ENCODE data around the gene ZNF155. TPM values are rescaled to one million over a fixed set of nuclear protein-coding genes. Genes with fewer than 3 reads are reported as not detected.

ZNF155 gene
- total RNA-seq = 8.1 and 8.9 TPM in 2 replicates
- long read RNA-seq, transcript ZNF155-201 (5 exons, 2,596 nt) = major isoform, 35 of 62 reads
- long read RNA-seq, partial matches to known transcripts = 6 of 62 reads
- long read RNA-seq, other reads (novel, unspliced or antisense) = 11 of 62 reads

GRCh38 chr19:43983912-43984686 lies at the start of gene ZNF155:
Gene ZNF155, plus strand, starts transcription at chr19:43984188. Its CDS starts 4,356 bp downstream, at chr19:43988544.
- Mint-ChIP-seq H3K4me3 (ENCODE audit: unreplicated experiment) (peak within 1 kb of the TSS; percentile 98), H3K4me1 (ENCODE audit: unreplicated experiment) (peaks cover 11% of the 10 kb centered on the region), H3K27me3 (ENCODE audit: unreplicated experiment) (no peaks in the 10 kb centered on the region), H3K36me3 (ENCODE audit: unreplicated experiment) (peaks cover 25% of the 10 kb centered on the region), H3K9me3 (ENCODE audit: unreplicated experiment) (peaks cover 37% of the 10 kb centered on the region), H3K27ac (ENCODE audit: unreplicated experiment) (peak within 1 kb of the TSS; percentile 98)
- no peak for TF ChIP-seq CTCF (IDR thresholded peaks at IDR 0.05)
- DNase-seq (ENCODE audit: extremely low spot score, unreplicated experiment) = peak; percentile 92

DNA sequence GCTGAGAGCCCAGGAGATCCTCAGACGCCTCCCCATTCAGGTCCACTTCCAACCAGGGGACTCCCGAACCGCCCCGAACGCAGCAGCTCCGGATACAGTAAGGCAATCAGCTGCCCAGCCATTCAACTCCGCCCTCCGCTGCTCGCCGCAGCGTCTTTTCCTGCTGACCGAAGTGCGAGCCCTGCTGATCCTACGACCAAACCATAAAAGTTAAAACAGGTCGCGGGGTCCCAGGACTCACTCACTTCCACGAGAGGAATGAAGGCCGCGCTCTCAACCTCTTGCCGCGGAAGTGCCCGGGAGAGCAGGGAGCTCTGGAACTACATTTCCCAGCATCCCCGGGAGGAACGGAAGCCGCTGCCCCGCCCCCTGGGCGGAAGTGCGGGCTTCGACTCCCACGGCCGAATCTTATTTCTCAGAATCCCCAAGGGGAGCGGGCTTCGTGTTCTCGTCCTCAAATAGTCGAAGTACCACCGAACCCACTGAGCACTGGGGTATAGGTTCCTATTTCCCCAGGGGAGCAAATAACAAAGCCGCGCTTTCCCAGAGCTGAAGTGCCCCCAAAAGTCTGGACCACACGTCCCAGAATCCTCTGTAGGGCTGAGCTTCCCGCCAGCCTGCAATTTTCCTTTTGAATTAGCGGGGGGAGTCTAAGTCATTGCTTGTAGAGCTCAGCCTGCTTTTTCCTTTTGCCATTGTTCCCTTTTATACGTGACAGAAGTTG lies 48.8 kb upstream of the ZNF155 start, which contains the start of gene ZNF45:
Gene ZNF45 (minus strand): TSS at position 298 of the 724 bp plus-strand sequence. CDS start 13,097 bp downstream, outside the sequence.
- H3K27ac Mint-ChIP-seq (ENCODE audit: unreplicated experiment) = peak within 1 kb of the TSS; percentile 97
- peaks cover 5% of the 10 kb centered on the region for H3K27me3 Mint-ChIP-seq (ENCODE audit: unreplicated experiment)
- peak; percentile 93 for DNase-seq (ENCODE audit: extremely low spot score, unreplicated experiment)
- peaks cover 5% of the 10 kb centered on the region for H3K9me3 Mint-ChIP-seq (ENCODE audit: unreplicated experiment)
- peaks cover 9% of the 10 kb centered on the region for H3K4me1 Mint-ChIP-seq (ENCODE audit: unreplicated experiment)
- TF ChIP-seq CTCF (IDR thresholded peaks at IDR 0.05) = no peak
- H3K4me3 Mint-ChIP-seq (ENCODE audit: unreplicated experiment) = peak within 1 kb of the TSS; percentile 94
- peaks cover 18% of the 10 kb centered on the region for H3K36me3 Mint-ChIP-seq (ENCODE audit: unreplicated experiment)

DNA sequence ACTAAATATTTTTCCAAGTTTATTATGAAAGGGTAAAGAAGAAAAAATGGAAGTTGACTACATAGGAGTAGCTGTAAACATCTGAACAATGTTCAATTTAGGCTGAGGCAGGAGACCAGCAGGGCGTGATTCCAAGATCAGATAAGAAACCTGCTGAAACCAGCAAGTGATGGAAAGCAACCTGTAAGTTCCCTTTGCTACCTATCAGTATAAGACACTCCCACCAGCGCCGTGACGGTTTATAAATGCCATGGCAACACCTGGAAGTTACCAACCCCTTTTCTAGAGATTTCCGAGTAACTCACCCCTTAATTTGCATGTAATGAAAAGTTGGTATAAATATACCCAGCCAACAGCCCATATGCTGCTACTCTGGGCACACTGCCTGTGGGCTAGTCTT lies 47.8 kb upstream of the ZNF155 start:
- DNase-seq (ENCODE audit: extremely low spot score, unreplicated experiment) = no peak
- Mint-ChIP-seq H3K4me1 (ENCODE audit: unreplicated experiment) (peaks cover 9% of the 10 kb centered on the region), H3K27me3 (ENCODE audit: unreplicated experiment) (peaks cover 14% of the 10 kb centered on the region), H3K9me3 (ENCODE audit: unreplicated experiment) (peaks cover 7% of the 10 kb centered on the region), H3K36me3 (ENCODE audit: unreplicated experiment) (peaks cover 10% of the 10 kb centered on the region), H3K27ac (ENCODE audit: unreplicated experiment) (no peak overlapping the region), H3K4me3 (ENCODE audit: unreplicated experiment) (no peak overlapping the region)
- no peak for TF ChIP-seq CTCF (IDR thresholded peaks at IDR 0.05)

DNA sequence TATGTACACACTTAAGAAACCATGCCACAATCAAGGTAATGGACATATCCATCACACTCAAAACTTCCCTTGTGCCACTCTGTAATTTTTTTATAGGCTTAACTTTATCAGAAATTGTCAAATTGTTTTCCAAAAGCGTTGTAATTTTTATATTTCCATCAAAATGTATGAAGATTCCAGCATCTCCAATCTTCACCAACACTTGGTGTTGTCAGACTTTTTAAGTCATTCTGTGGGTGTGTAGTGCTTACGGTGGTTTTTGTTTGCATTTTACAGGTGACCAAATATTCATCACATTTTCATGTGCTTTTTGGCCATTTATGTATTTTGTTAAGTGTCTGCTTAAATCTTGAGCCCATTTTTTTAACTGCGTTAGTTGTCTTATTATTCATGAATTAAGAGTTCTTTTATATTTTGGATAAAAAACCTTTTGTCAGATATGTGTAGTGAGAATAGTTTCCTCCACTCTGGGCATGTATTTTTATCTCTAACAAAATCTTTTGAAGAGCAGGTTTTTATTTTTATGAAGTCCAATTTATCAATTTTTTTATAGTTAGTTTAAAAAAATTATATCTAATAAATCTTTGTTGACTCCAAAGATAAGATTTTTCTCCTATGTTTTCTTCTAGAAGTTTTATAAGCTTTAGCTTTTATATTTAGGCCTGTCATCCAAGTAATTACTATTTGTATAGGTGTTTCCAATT lies 44.3 kb upstream of the ZNF155 start:
- Mint-ChIP-seq H3K4me1 (ENCODE audit: unreplicated experiment) (no peaks in the 10 kb centered on the region), H3K9me3 (ENCODE audit: unreplicated experiment) (peaks cover 7% of the 10 kb centered on the region), H3K27me3 (ENCODE audit: unreplicated experiment) (peaks cover 39% of the 10 kb centered on the region), H3K4me3 (ENCODE audit: unreplicated experiment) (no peak overlapping the region), H3K27ac (ENCODE audit: unreplicated experiment) (no peak overlapping the region), H3K36me3 (ENCODE audit: unreplicated experiment) (peaks cover 2% of the 10 kb centered on the region)
- TF ChIP-seq CTCF (IDR thresholded peaks at IDR 0.05) = no peak
- no peak for DNase-seq (ENCODE audit: extremely low spot score, unreplicated experiment)

Data from osteocyte (in vitro differentiated cells).